ENCODE measurements around the gene NLRC5.
A peak's percentile ranks its signal among the peaks of the same experiment; 100 is the strongest.

NLRC5 gene

DNA sequence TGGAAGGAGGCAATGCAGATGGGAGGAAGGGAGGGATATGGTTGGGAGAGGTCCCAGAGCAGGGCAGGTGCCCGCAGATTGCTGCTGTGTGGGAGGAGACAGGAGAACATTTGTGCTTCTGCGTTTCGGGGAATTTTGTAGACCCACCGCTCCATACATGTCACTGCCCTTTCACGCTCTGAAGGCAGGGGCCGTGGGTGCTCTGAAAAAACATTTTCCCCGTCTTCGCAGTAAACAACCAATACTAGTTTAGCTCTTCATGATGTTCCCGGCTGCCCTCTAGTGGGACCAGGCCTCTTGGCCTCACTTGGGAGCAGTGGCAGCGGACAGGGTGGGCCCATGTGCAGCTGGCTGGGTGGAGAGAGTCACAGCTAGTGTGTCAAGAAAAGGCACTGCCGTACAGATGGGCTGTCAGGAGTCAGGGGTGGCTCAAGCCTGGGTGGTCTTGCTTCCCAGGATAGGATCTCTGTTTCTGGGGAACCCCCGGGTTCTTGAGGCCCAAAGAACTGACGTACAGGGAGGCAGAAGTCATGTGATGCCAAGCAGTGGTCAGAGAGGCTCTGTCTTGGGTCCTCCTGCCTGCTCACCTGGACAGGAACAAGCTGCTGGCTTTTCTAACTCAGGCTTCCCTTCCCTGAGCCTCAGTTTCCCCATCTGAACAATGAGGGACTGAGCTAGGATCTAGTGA is 56.5 kb downstream of the NLRC5 start:
- peaks cover 0 to 2% of the 10 kb centered on the region in 2 donors for H3K4me1 ChIP-seq (ENCODE audit: control insufficient read depth in 2 of 2, insufficient read depth in 1 of 2, low read depth in 1 of 2, low read length in 2 of 2)
- H3K4me2 ChIP-seq (ENCODE audit: insufficient read depth, low read length, poor library complexity, severe bottlenecking): no peak overlapping the region
- H3K4me3 ChIP-seq (ENCODE audit: low read length in 2 of 2): no peak overlapping the region
- no peak overlapping the region for H3K9ac ChIP-seq (ENCODE audit: low read depth, low read length, poor library complexity)
- H3K36me3 ChIP-seq (replicated peaks in 1 of 2; ENCODE audit: control insufficient read depth in 2 of 2, insufficient read depth in 2 of 2, low read length in 2 of 2): no peaks in the 10 kb centered on the region
- H2AK5ac ChIP-seq (ENCODE audit: low read depth, low read length): no peak overlapping the region
- no peak overlapping the region for H2BK12ac ChIP-seq (ENCODE audit: low read length)
- no peak overlapping the region for H4K91ac ChIP-seq (ENCODE audit: low read depth, low read length, poor library complexity)
- H3K27ac ChIP-seq (replicated peaks; ENCODE audit: low read length): no peak overlapping the region
- H3K14ac ChIP-seq (ENCODE audit: low read length): no peak overlapping the region
- H2AFZ ChIP-seq (ENCODE audit: low read length): peak overlapping the region; percentile 79
- peak; percentile 39 for DNase-seq (ENCODE audit: low spot score)
- peaks cover 0 to 3% (median 0%) of the 10 kb centered on the region in 3 experiments for H3K27me3 ChIP-seq (ENCODE audit: control insufficient read depth in 3 of 3, insufficient read depth in 3 of 3, low read depth in 1 of 3, low read length in 3 of 3)
- peaks cover 2 to 4% of the 10 kb centered on the region in 2 donors for H3K9me3 ChIP-seq (replicated peaks in 1 of 2; ENCODE audit: control insufficient read depth in 2 of 2, insufficient read depth in 1 of 2, low read depth in 1 of 2, low read length in 2 of 2)
- peak overlapping the region; percentile 6 for H3K23ac ChIP-seq (ENCODE audit: low read depth, low read length, poor library complexity)
- H3K18ac ChIP-seq (ENCODE audit: low read length): peak overlapping the region; percentile 25
- H2BK15ac ChIP-seq (ENCODE audit: low read length): no peak overlapping the region
- H3K79me1 ChIP-seq (ENCODE audit: low read depth, low read length): no peaks in the 10 kb centered on the region
- no peak overlapping the region for H2BK5ac ChIP-seq (ENCODE audit: low read length)
- no peak overlapping the region for H2BK120ac ChIP-seq (ENCODE audit: low read depth, low read length)
- H3K4ac ChIP-seq (ENCODE audit: low read length): no peak overlapping the region
- no CpG with 5 or more reads among the region's 13 CpGs for WGBS, 2 donors (ENCODE audit: extremely low coverage in 2 of 2, insufficient read length in 2 of 2, insufficient replicate concordance in 1 of 2)
- no peak overlapping the region for H4K8ac ChIP-seq (ENCODE audit: low read depth, low read length)

- Histone ChIP-seq H2AFZ (ENCODE audit: low read length) (no peak overlapping the region), H3K9me3 (replicated peaks in 1 of 2; ENCODE audit: control insufficient read depth in 2 of 2, insufficient read depth in 1 of 2, low read depth in 1 of 2, low read length in 2 of 2) (no peaks in the 10 kb centered on the region), H3K27ac (replicated peaks; ENCODE audit: low read length) (no peak overlapping the region), H3K4me1 (ENCODE audit: control insufficient read depth in 2 of 2, insufficient read depth in 1 of 2, low read depth in 1 of 2, low read length in 2 of 2) (peaks cover 0 to 2% of the 10 kb centered on the region in 2 donors), H3K27me3 (ENCODE audit: control insufficient read depth in 3 of 3, insufficient read depth in 3 of 3, low read depth in 1 of 3, low read length in 3 of 3) (peaks cover 0 to 10% (median 0%) of the 10 kb centered on the region in 3 experiments), H2BK5ac (ENCODE audit: low read length) (no peak overlapping the region), H2BK15ac (ENCODE audit: low read length) (no peak overlapping the region), H3K36me3 (replicated peaks in 1 of 2; ENCODE audit: control insufficient read depth in 2 of 2, insufficient read depth in 2 of 2, low read length in 2 of 2) (no peaks in the 10 kb centered on the region), H3K23ac (ENCODE audit: low read depth, low read length, poor library complexity) (no peak overlapping the region), H2BK12ac (ENCODE audit: low read length) (no peak overlapping the region), H3K9ac (ENCODE audit: low read depth, low read length, poor library complexity) (no peak overlapping the region), H3K18ac (ENCODE audit: low read length) (no peak overlapping the region), H2BK120ac (ENCODE audit: low read depth, low read length) (no peak overlapping the region), H3K4ac (ENCODE audit: low read length) (no peak overlapping the region), H4K8ac (ENCODE audit: low read depth, low read length) (no peak overlapping the region), H3K14ac (ENCODE audit: low read length) (no peak overlapping the region), H3K4me3 (ENCODE audit: low read length in 2 of 2) (no peak overlapping the region), H3K4me2 (ENCODE audit: insufficient read depth, low read length, poor library complexity, severe bottlenecking) (no peak overlapping the region), H3K79me1 (ENCODE audit: low read depth, low read length) (no peaks in the 10 kb centered on the region), H2AK5ac (ENCODE audit: low read depth, low read length) (no peak overlapping the region), H4K91ac (ENCODE audit: low read depth, low read length, poor library complexity) (no peak overlapping the region)
- no CpG with 5 or more reads among the region's 2 CpGs for WGBS, 2 donors (ENCODE audit: extremely low coverage in 2 of 2, insufficient read length in 2 of 2, insufficient replicate concordance in 1 of 2)
- no peak for DNase-seq (ENCODE audit: low spot score)
These were observed 58.7 kb downstream of the NLRC5 start for GRCh38 chr16:57048095-57048494.

- Histone ChIP-seq H3K14ac (ENCODE audit: low read length) (no peak overlapping the region), H3K9ac (ENCODE audit: low read depth, low read length, poor library complexity) (no peak overlapping the region), H2BK5ac (ENCODE audit: low read length) (no peak overlapping the region), H2AK5ac (ENCODE audit: low read depth, low read length) (no peak overlapping the region), H3K4ac (ENCODE audit: low read length) (no peak overlapping the region), H3K4me2 (ENCODE audit: insufficient read depth, low read length, poor library complexity, severe bottlenecking) (no peak overlapping the region), H4K91ac (ENCODE audit: low read depth, low read length, poor library complexity) (no peak overlapping the region), H3K27me3 (ENCODE audit: control insufficient read depth in 3 of 3, insufficient read depth in 3 of 3, low read depth in 1 of 3, low read length in 3 of 3) (peaks cover 0 to 17% (median 0%) of the 10 kb centered on the region in 3 experiments), H3K18ac (ENCODE audit: low read length) (no peak overlapping the region), H4K8ac (ENCODE audit: low read depth, low read length) (no peak overlapping the region), H3K4me3 (ENCODE audit: low read length in 2 of 2) (no peak overlapping the region), H3K23ac (ENCODE audit: low read depth, low read length, poor library complexity) (no peak overlapping the region), H3K4me1 (ENCODE audit: control insufficient read depth in 2 of 2, insufficient read depth in 1 of 2, low read depth in 1 of 2, low read length in 2 of 2) (peaks cover 0 to 2% of the 10 kb centered on the region in 2 donors), H2BK15ac (ENCODE audit: low read length) (no peak overlapping the region), H3K9me3 (replicated peaks in 1 of 2; ENCODE audit: control insufficient read depth in 2 of 2, insufficient read depth in 1 of 2, low read depth in 1 of 2, low read length in 2 of 2) (no peaks in the 10 kb centered on the region), H2BK120ac (ENCODE audit: low read depth, low read length) (no peak overlapping the region), H3K36me3 (replicated peaks in 1 of 2; ENCODE audit: control insufficient read depth in 2 of 2, insufficient read depth in 2 of 2, low read length in 2 of 2) (no peaks in the 10 kb centered on the region), H2AFZ (ENCODE audit: low read length) (no peak overlapping the region), H3K79me1 (ENCODE audit: low read depth, low read length) (no peaks in the 10 kb centered on the region), H3K27ac (replicated peaks; ENCODE audit: low read length) (no peak overlapping the region), H2BK12ac (ENCODE audit: low read length) (no peak overlapping the region)
- no peak for DNase-seq (ENCODE audit: low spot score)
- no CpG with 5 or more reads among the region's 4 CpGs for WGBS, 2 donors (ENCODE audit: extremely low coverage in 2 of 2, insufficient read length in 2 of 2, insufficient replicate concordance in 1 of 2)
These were observed 60.3 kb downstream of the NLRC5 start for GRCh38 chr16:57049678-57050077.

DNA sequence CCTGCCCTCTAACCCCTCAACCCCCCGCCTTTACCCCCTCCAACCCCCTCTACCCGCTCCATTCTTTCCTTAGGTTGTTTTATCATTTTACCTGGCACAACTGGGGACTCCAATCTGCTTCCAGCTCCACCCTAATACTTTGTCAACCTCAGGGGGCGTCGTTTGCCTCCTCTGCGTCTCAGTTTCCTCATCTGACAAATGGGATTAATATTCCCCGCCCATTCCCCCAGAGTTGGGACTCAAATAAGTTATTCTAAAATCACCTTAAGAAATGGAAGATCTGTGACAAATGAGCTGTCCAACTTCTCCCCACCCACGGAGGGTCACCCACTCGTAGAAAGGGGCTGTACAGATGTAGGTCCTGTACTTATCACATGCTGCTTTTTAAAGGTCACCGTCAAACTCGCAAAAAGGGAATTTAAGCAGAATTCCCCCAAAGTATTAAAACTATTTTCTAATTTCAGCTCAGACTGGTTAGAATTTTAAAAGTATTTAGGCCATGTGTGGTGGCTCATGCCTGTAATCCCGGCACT is 62.4 kb downstream of the NLRC5 start:
- H2BK120ac ChIP-seq (ENCODE audit: low read depth, low read length): no peak overlapping the region
- no peaks in the 10 kb centered on the region for H3K79me1 ChIP-seq (ENCODE audit: low read depth, low read length)
- H3K4me1 ChIP-seq (ENCODE audit: control insufficient read depth in 2 of 2, insufficient read depth in 1 of 2, low read depth in 1 of 2, low read length in 2 of 2): no peaks in the 10 kb centered on the region
- no peak overlapping the region for H3K14ac ChIP-seq (ENCODE audit: low read length)
- H2AK5ac ChIP-seq (ENCODE audit: low read depth, low read length): no peak overlapping the region
- H3K4ac ChIP-seq (ENCODE audit: low read length): no peak overlapping the region
- no peak overlapping the region for H2BK12ac ChIP-seq (ENCODE audit: low read length)
- 100% methylated on average over 2 of the region's 11 CpGs; no CpG with 5 or more reads in 1 of the 2 donors for WGBS, 2 donors (ENCODE audit: extremely low coverage in 2 of 2, insufficient read length in 2 of 2, insufficient replicate concordance in 1 of 2)
- H3K4me3 ChIP-seq (ENCODE audit: low read length in 2 of 2): no peak overlapping the region
- DNase-seq (ENCODE audit: low spot score): no peak
- no peak overlapping the region for H2BK15ac ChIP-seq (ENCODE audit: low read length)
- no peaks in the 10 kb centered on the region for H3K9me3 ChIP-seq (replicated peaks in 1 of 2; ENCODE audit: control insufficient read depth in 2 of 2, insufficient read depth in 1 of 2, low read depth in 1 of 2, low read length in 2 of 2)
- H2BK5ac ChIP-seq (ENCODE audit: low read length): no peak overlapping the region
- H4K91ac ChIP-seq (ENCODE audit: low read depth, low read length, poor library complexity): no peak overlapping the region
- H3K36me3 ChIP-seq (replicated peaks in 1 of 2; ENCODE audit: control insufficient read depth in 2 of 2, insufficient read depth in 2 of 2, low read length in 2 of 2): no peaks in the 10 kb centered on the region
- H2AFZ ChIP-seq (ENCODE audit: low read length): no peak overlapping the region
- H3K27ac ChIP-seq (replicated peaks; ENCODE audit: low read length): no peak overlapping the region
- H4K8ac ChIP-seq (ENCODE audit: low read depth, low read length): no peak overlapping the region
- no peak overlapping the region for H3K9ac ChIP-seq (ENCODE audit: low read depth, low read length, poor library complexity)
- H3K18ac ChIP-seq (ENCODE audit: low read length): no peak overlapping the region
- peaks cover 0 to 16% (median 0%) of the 10 kb centered on the region in 3 experiments for H3K27me3 ChIP-seq (ENCODE audit: control insufficient read depth in 3 of 3, insufficient read depth in 3 of 3, low read depth in 1 of 3, low read length in 3 of 3)
- H3K4me2 ChIP-seq (ENCODE audit: insufficient read depth, low read length, poor library complexity, severe bottlenecking): no peak overlapping the region
- no peak overlapping the region for H3K23ac ChIP-seq (ENCODE audit: low read depth, low read length, poor library complexity)
